Prostate gland (tissue), 2 donors: ENCODE results near the gene RANBP6. TPM values are rescaled to one million over a fixed set of nuclear protein-coding genes. Genes with fewer than 3 reads are reported as not detected.

Source experiments
- DNase-seq: peaks from one replicate; pipeline ENCODE4 v3.0.0-alpha.2; 2019; ENCODE audit warnings: low spot score
- H3K27ac ChIP-seq, 2 donors: fragments of 200-600 bp; sonication (generic); 2 replicates each; pipeline ENCODE4 v1.5.1; 2017 to 2019
- H3K27me3 ChIP-seq: fragments of 200-600 bp; sonication (generic); replicated peaks from 2 replicates; pipeline ENCODE4 v1.5.1; 2019; ENCODE audit not compliant: insufficient read depth
- H3K36me3 ChIP-seq, 2 donors: fragments of 200-600 bp; sonication (generic); 1 replicate in 1 of 2; 2 replicates in 1 of 2; pipeline versions ENCODE4 v1.5.1 to v1.8.1; 2017 to 2019
- H3K4me1 ChIP-seq: fragments of 200-600 bp; sonication (generic); replicated peaks from 2 replicates; pipeline ENCODE4 v1.5.1; 2019
- H3K4me3 ChIP-seq, 2 donors: fragments of 200-600 bp; sonication (generic); 2 replicates each; pipeline ENCODE4 v1.5.1; 2017 to 2019
- H3K9me3 ChIP-seq: fragments of 200-600 bp; sonication (generic); 2 replicates; pipeline ENCODE4 v1.5.1; 2017
- POLR2A ChIP-seq: fragments of 450-650 bp; IDR thresholded peaks from one replicate; pipeline ENCODE4 v1.6.1; 2016; ENCODE audit warnings: antibody characterized with exemption, mild to moderate bottlenecking
- POLR2AphosphoS5 ChIP-seq: sonication (generic); formaldehyde crosslinking; IDR thresholded peaks from one replicate; pipeline ENCODE4 v1.6.1; 2017; ENCODE audit warnings: antibody characterized with exemption
- WGBS: methylation state at CpG from one replicate; pipeline ENCODE4 v1.1.5; 2018; 5-methylcytosine and 5-hydroxymethylcytosine counted together
- intact Hi-C: fragments of 100-400 bp; cut with DNase I; formaldehyde crosslinking; loops from one replicate; pipeline ENCODE4 v1.14.2; 2022
- total RNA-seq, 2 donors: library from RNA; depleted of rRNA; stranded (reverse); fragments of >200 nt; gene quantifications; one replicate each; pipeline ENCODE4 v1.1.0, GENCODE V29; 2016
- TF ChIP-seq, protein P1 (sequence below), 4 experiments: fragments of 200-600 bp in 2 of 4; fragments of 450-650 bp in 2 of 4; sonication (generic) in 2 of 4; IDR thresholded peaks; 1 replicate in 3 of 4; 2 replicates in 1 of 4; pipeline ENCODE4 v1.5.1; 2016 to 2019; ENCODE audit warnings: antibody characterized with exemption in 4 of 4, mild to moderate bottlenecking in 2 of 4, moderate library complexity in 2 of 4

The RANBP6 gene
- total RNA-seq, 2 donors from 2014 or later: 10.3 to 15.9 TPM

GRCh38 chr9:5988265-5988664, 27.2 kb downstream of the RANBP6 start:
- no peaks in the 10 kb centered on the region for H3K4me1 ChIP-seq
- no peaks in the 10 kb centered on the region for H3K27me3 ChIP-seq
- H3K9me3 ChIP-seq: no peaks in the 10 kb centered on the region
- H3K4me3 ChIP-seq: no peak overlapping the region
- intact Hi-C loops: no loop called here
- no peak for TF ChIP-seq POLR2AphosphoS5
- TF ChIP-seq, protein P1, sequence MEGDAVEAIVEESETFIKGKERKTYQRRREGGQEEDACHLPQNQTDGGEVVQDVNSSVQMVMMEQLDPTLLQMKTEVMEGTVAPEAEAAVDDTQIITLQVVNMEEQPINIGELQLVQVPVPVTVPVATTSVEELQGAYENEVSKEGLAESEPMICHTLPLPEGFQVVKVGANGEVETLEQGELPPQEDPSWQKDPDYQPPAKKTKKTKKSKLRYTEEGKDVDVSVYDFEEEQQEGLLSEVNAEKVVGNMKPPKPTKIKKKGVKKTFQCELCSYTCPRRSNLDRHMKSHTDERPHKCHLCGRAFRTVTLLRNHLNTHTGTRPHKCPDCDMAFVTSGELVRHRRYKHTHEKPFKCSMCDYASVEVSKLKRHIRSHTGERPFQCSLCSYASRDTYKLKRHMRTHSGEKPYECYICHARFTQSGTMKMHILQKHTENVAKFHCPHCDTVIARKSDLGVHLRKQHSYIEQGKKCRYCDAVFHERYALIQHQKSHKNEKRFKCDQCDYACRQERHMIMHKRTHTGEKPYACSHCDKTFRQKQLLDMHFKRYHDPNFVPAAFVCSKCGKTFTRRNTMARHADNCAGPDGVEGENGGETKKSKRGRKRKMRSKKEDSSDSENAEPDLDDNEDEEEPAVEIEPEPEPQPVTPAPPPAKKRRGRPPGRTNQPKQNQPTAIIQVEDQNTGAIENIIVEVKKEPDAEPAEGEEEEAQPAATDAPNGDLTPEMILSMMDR (IDR thresholded peaks at IDR 0.05): no peak
- TF ChIP-seq POLR2A: no peak
- 93% methylated on average over 5 of the region's 5 CpGs for WGBS
- no peak overlapping the region for H3K27ac ChIP-seq
- H3K36me3 ChIP-seq: no peaks in the 10 kb centered on the region
- DNase-seq: no peak

GRCh38 chr9:5983042-5983441, 32.4 kb downstream of the RANBP6 start:
- no peak overlapping the region for H3K4me3 ChIP-seq
- H3K27me3 ChIP-seq: no peaks in the 10 kb centered on the region
- intact Hi-C loops: no loop called here
- no peaks in the 10 kb centered on the region for H3K9me3 ChIP-seq
- 78% methylated on average over 2 of the region's 2 CpGs for WGBS
- DNase-seq: no peak
- no peak for TF ChIP-seq POLR2A
- TF ChIP-seq, protein P1 (IDR thresholded peaks at IDR 0.05): no peak
- TF ChIP-seq POLR2AphosphoS5: no peak
- H3K27ac ChIP-seq: no peak overlapping the region
- H3K36me3 ChIP-seq: no peaks in the 10 kb centered on the region
- no peaks in the 10 kb centered on the region for H3K4me1 ChIP-seq

DNA sequence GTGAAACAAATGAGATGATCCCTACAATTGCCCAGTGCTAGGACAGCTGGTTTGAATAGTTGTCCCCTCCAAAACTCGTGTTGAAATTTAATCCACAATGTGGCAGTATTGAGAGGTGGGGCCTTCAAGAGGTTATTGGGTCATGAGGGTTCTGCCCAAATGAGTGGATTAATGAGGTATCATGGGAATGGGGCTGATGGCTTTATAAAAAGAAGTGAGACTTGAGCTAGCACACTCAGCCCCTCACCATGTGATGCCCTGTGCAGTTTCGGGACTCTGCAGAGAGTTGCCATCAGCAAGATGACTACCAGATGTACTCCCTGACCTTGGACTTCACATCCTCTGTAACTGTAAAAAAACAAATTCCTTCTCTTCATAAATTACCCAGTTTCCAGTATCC, 33.1 kb downstream of the RANBP6 start:
- no peak for DNase-seq
- intact Hi-C loops: no loop called here
- no peak overlapping the region for H3K4me3 ChIP-seq
- no peaks in the 10 kb centered on the region for H3K9me3 ChIP-seq
- H3K27me3 ChIP-seq: no peaks in the 10 kb centered on the region
- TF ChIP-seq POLR2AphosphoS5 (no peak), POLR2A (no peak)
- no peaks in the 10 kb centered on the region for H3K4me1 ChIP-seq
- no peak overlapping the region for H3K27ac ChIP-seq
- H3K36me3 ChIP-seq: no peaks in the 10 kb centered on the region
- 64% methylated on average over 2 of the region's 2 CpGs for WGBS

- no peak for DNase-seq
- H3K36me3 ChIP-seq: no peaks in the 10 kb centered on the region
- H3K9me3 ChIP-seq: no peaks in the 10 kb centered on the region
- H3K4me3 ChIP-seq: no peak overlapping the region
- H3K4me1 ChIP-seq: no peaks in the 10 kb centered on the region
- no peaks in the 10 kb centered on the region for H3K27me3 ChIP-seq
- intact Hi-C loops: no loop called here
- WGBS: 36% methylated on average over 1 of the region's 1 CpG
- no peak overlapping the region for H3K27ac ChIP-seq
- no peak for TF ChIP-seq POLR2A
Observed at GRCh38 chr9:5978523-5978922, 36.9 kb downstream of the RANBP6 start.

DNA sequence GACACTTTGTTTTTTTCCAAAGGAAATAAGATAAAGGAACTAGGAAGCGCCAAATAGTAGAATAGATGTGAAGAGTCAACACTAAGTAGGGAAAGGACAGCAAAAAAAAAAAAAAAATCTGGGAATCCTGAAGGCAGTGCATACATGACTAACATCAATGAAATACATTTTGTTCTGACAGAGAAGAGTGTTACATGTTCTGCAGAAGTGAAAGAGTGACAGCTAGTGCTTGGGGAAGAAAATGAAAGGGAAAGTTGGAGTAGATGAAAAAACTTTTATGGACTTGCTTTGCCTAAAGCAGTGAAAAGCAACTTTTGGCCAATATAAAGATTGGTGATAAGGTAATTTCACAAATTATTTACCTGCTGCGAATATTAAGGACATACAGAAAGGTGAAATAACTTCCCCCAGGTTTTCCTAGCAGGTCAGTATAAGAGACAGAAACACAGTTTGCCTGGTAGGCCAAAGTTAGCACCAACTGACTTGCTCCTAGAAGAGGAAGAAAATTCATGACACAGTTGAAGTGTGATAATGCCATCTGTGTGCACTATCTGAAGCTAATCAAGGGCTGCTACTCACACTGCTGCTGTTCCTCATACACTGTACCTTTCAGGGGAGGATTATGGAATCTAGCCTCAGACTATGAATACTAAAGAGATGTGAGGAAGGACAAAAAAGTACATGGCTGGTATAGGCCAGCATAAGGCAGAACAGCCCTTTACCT, 38.6 kb downstream of the RANBP6 start:
- Histone ChIP-seq H3K27me3 (no peaks in the 10 kb centered on the region), H3K9me3 (no peaks in the 10 kb centered on the region), H3K27ac (peak overlapping the region in 1 of 2 donors; percentile 19), H3K4me1 (no peaks in the 10 kb centered on the region), H3K4me3 (no peak overlapping the region), H3K36me3 (no peaks in the 10 kb centered on the region)
- TF ChIP-seq POLR2A (no peak), POLR2AphosphoS5 (no peak)
- TF ChIP-seq, protein P1 (IDR thresholded peaks at IDR 0.05): no peak
- 71% methylated on average over 2 of the region's 2 CpGs for WGBS
- intact Hi-C loops: no loop called here
- no peak for DNase-seq

- Histone ChIP-seq H3K27ac (no peak overlapping the region), H3K4me3 (no peak overlapping the region), H3K9me3 (no peaks in the 10 kb centered on the region), H3K27me3 (no peaks in the 10 kb centered on the region), H3K36me3 (no peaks in the 10 kb centered on the region), H3K4me1 (no peaks in the 10 kb centered on the region)
- TF ChIP-seq, protein P1 (IDR thresholded peaks at IDR 0.05): no peak
- TF ChIP-seq POLR2AphosphoS5 (no peak), POLR2A (no peak)
- intact Hi-C loops: no loop called here
- DNase-seq: no peak
Observed at GRCh38 chr9:5971740-5972139, 43.7 kb downstream of the RANBP6 start.
